HG02588 (cell line): ENCODE results near the gene HDAC6.
"Not testable (repeated sequence)": the region's sequence is repeated elsewhere in the genome, so short reads cannot be mapped to it uniquely, and the experiment has no call there.

ENCODE experiments used
- ATAC-seq: cut with Tn5 transposase; IDR thresholded peaks from one replicate; pipeline ENCODE4 v1.9.1; 2021; ENCODE audit warnings: mild to moderate bottlenecking, moderate library complexity; ENCODE audit not compliant: unreplicated experiment

Gene HDAC6

DNA sequence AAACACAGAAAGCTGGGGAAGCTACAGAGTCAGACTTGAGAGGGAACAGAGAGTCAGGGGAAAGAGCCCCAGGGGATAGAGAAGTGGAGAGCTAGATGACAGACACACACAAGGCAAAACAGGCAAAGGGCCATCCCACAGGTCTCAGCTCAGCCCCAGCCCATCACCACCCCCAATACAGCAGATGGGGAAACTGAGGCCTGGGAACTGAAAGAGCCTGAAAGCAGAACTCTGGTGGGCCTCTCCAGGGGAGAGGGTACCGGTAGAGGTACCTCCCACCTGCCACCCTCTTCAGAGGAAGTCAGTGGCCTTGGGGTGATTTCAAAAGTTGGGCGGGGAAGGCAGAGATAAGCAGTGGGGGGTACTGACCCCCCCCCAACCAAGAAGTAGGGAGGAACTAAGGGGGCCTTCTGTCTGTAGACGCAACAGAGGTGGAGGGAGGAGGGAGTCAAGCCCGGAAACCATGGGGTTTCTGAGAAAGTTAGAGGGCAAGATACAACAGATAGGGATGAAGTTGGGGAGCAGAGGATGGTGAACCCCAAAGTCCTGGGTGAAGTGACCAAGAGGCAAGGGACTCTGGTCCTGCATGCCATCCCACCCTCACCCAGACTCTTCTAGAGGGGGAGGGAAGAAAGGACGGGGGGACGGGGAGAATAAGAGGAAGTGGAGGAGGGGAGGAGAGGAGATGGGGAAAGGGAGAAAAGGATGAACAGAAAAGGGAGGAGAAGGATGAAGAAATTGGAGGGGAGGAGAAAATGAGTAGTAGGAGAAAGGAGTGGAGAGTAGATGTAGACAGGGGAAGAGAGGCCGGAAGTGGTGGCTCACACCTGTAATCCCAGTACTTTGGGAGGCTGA, 12.3 kb upstream of the HDAC6 start:
- no peak for ATAC-seq

DNA sequence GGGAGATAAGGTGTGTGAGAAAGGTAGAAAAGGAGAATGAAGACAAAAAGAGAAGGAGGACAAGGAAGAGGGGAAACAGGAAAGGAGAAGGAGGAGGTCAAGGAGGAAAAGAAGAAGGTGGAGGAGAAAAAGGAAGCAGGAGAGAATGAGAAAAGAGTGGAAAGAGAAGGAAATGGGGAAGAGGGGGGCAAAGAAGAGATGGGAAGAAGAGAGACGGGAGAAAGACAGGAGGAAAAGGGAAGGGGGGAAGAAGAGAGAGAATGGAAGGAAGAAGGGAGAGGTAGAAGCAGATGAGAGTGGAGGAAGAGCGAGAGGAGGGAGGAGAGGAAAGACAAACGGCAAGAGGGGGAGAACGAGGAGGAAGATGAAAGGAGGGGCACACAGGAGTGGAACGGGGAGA, 11.4 kb upstream of the HDAC6 start:
- no peak for ATAC-seq

GRCh38 chrX:48791063-48791820, 10.6 kb upstream of the HDAC6 start:
- no peak for ATAC-seq

- ATAC-seq: no peak
These were observed 9.6 kb upstream of the HDAC6 start for GRCh38 chrX:48792219-48792618.

DNA sequence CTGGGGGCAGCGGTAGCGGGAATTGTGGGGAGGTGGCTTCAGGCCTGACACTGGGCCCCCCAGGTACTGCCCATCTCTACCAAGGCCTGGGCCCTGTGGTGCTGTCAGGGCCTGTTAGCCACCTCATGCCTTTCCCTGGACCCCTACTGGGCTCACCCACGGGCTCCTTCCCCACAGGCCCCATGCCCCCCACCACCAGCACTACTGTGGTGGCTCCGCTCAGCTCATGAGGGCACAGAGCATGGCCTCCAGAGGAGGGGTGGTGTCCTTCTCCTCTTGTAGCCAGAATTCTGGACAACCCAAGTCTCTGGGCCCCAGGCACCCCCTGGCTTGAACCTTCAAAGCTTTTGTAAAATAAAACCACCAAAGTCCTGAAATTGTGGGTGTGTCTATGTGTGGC, 7.9 kb upstream of the HDAC6 start:
- no peak for ATAC-seq

DNA sequence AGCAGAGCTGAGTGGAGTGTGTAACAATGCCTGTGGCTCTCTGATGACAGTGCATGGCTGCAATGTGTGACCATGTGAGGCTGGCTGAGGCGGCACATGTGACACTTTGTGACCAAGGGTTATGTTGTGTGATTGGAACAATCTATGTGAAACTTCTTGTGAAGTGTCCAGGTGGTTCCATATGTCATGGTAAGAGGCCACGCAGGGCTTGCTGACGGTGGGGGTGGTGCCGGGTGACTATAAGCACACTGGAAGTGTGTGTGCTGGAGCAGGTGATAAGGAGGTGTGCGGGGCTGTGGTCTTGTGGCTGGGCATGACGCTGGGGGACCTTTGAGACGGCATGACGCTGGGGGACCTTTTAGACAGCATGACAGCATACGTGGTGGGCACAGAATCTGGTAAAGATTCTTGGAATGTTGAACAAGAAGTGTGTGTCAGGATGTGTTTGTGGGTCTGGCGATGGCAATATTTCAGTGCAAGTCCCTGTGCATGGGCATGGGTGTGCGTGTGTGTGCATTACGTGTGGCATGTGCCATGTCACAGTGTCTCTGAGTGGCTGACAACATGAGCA, 7.4 kb upstream of the HDAC6 start:
- ATAC-seq: no peak

GRCh38 chrX:48794911-48795515, 6.9 kb upstream of the HDAC6 start:
- ATAC-seq: no peak

- ATAC-seq: no peak
These were observed 3.5 kb upstream of the HDAC6 start for GRCh38 chrX:48798318-48798717.

DNA sequence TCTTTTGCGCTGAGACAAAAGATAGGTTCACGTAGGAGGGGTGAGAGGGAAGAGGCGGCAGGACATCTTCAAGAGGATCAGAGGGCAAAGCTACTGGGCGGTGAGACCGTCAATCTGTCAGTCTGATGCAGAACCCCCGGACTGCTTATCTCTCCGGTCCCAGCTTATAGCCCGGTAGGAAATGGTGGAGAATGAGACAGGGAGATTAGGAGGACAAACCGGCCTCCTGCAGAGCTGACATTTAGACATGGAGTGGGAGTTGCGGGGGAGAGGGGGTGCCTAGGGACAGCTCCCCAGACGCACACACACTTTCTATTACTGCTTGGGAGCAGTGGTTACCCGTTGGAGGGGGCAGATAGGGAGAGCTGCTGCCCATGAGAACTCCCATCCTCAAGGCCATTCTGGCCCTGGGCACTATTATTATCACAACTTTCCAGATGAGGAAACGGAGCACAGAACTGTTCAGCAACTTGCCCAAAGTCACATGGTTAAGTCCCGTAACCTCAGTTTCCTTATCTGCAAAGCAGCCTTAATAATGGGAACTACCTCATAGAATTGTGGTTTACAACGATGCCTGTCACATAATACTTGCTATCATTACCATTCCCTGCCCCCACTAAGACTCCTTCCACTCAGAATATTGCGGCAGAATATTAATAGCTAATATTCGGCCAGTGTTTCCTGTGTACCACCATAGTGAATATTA, 1.1 kb upstream of the HDAC6 start:
- no peak for ATAC-seq

- peak; percentile 34 for ATAC-seq
These were observed 430 bp downstream of the HDAC6 start for GRCh38 chrX:48802089-48802904.

GRCh38 chrX:48802905-48803200, 986 bp downstream of the HDAC6 start:
- ATAC-seq: no peak

DNA sequence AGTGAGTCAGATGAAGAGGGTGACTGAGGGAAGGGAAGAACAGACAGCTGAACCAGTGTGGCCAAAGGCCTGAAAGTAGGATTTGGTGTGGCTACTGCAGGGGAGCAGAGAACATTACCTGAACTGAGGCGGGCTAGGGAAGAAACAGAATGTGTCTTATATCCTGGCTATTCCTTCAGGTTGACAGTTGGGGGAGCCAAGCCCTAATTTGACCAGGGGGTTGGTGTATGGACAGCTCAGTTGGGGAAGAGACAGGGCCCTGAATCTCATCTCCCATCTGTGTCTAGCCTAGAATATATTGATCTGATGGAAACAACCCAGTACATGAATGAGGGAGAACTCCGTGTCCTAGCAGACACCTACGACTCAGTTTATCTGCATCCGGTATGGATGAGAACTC, 4.2 kb downstream of the HDAC6 start:
- ATAC-seq: no peak

GRCh38 chrX:48813644-48814043, 11.8 kb downstream of the HDAC6 start:
- no peak for ATAC-seq

DNA sequence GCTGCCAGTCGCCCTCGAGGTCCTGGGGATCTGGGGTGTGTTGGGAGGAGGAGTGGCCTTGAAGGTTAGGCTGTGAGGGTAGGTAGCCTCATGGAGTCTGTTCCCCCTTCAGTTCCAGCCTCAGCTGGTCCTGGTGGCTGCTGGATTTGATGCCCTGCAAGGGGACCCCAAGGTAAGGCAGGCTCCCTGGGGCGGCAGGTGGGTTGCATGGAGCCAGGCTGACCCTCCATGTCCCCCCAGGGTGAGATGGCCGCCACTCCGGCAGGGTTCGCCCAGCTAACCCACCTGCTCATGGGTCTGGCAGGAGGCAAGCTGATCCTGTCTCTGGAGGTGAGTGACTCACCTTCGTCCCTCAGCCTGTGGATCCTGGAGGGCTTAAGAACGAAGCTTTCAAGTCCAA, 12.9 kb downstream of the HDAC6 start:
- ATAC-seq: no peak

DNA sequence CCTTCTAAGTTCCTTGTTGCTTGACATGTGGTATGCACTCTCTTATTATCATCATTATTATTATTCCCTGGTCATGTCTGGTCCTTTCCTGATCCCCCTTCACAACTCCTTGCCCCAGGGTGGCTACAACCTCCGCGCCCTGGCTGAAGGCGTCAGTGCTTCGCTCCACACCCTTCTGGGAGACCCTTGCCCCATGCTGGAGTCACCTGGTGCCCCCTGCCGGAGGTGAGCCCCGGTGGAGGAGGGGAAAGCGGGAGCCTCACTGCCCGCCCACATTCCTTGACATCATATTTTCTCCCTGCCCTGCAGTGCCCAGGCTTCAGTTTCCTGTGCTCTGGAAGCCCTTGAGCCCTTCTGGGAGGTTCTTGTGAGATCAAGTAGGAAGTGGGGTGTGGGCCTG, 13.4 kb downstream of the HDAC6 start:
- ATAC-seq: no peak

DNA sequence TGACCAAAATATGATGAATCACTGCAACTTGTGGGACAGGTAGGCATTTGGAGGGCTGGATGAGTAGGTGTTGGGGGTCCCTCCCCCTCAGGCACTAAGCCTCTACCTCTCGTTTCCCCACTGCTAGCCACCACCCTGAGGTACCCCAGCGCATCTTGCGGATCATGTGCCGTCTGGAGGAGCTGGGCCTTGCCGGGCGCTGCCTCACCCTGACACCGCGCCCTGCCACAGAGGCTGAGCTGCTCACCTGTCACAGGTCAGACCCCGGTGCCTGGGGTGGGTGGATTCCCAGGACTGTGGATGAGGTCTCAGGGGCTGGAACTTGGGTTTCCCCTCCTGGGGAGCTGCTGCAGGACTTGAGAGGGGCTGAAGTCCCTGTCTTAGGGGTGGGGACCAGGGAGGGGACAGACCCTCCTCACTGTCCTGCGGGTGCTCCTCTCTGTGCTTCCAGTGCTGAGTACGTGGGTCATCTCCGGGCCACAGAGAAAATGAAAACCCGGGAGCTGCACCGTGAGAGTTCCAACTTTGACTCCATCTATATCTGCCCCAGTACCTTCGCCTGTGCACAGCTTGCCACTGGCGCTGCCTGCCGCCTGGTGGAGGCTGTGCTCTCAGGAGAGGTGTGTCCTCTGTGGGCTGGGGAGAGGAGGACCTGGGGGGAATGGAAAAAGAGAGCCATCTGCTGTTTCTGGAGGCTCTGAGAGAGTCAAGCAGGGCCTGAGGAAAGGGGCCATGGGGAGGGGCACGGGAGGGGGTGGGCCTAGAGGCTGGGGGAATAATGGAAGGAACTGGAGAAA, 14.3 kb downstream of the HDAC6 start:
- ATAC-seq: no peak

- ATAC-seq: no peak
These were observed 16.2 kb downstream of the HDAC6 start for GRCh38 chrX:48818098-48818497.

GRCh38 chrX:48818866-48819265, 17.0 kb downstream of the HDAC6 start:
- no peak for ATAC-seq

DNA sequence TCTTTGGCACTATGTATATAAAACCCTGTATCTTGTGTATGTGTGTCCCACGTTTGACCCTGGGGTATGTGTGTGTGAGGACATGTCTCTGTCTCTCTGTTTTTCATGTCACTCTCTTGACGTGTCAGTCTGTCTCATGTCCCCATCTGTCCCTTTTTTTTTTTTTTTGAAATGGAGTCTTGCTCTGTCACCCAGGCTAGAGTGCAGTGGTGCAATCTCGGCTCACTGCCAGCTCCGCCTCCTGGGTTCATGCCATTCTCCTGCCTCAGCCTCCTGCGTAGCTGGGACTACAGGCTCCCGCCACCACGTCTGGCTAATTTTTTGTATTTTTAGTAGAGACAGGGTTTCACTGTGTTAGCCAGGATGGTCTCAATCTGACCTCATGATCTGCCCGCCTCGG, 17.5 kb downstream of the HDAC6 start:
- ATAC-seq: not testable (repeated sequence)
